SK-N-MC (cell line): ENCODE data around the gene S100A4.

Source experiments
- EZH2 ChIP-seq: fragments of 200-600 bp; sonication (generic); IDR thresholded peaks from one replicate; pipeline ENCODE4 v1.6.1; 2017; ENCODE audit warnings: antibody characterized with exemption
- POLR2AphosphoS5 ChIP-seq: IDR thresholded peaks from 2 replicates; pipeline ENCODE4 v1.6.1; 2012; ENCODE audit warnings: mild to moderate bottlenecking, low read depth, low read length, borderline replicate concordance

GRCh38 chr1:153550398-153550758 lies 4.8 kb upstream of the S100A4 start:
- no peak for TF ChIP-seq POLR2AphosphoS5
- TF ChIP-seq EZH2, result no peak
